ENCODE data around the gene AGPAT1. TPM values are rescaled to one million over a fixed set of nuclear protein-coding genes. Genes with fewer than 3 reads are reported as not detected.

AGPAT1 gene
- total and polyA plus RNA-seq, 2 of the 13 experiments (the other 11 are each of a cell fraction or from before 2014, with no cell fraction given): 51.3 to 139 TPM

DNA sequence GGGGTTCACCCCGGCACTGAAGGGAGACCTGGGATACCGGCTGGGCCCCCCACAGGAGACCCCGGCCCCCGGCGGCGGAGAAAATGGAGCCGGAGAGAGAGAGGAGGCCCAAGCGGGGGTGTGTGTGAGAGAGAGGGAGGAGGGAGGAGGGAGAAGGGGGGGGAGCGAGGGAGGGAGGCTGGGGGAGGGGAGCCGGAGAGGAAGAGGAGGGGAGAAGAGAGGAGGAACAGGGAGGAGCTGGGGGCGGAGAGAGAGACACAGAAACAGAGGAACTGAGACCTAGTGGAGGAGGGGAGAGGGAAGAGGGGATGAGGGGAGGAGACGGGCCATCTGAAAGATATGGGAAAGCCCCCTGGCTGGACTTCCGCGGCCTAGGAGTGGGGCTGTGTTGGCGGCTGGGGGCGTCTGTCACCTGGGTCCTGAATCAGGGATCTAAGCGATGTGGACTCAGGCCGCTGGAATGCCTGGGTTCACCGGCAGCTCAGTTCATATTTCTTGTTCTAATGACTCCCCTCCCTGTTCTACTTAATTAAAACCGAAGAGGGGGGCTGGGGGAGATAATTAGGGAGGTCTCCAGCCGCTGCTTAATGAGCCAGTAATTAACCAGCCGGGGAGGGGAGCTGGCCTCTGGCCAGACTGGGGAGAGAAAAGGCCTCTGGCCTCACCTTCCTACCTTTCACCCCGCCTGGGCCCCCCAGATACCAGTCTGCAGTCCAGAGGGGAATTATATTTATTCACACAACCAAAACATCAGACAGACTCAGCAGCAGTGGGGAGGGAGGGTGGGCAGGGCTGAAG is 14.4 kb upstream of the AGPAT1 start, which contains the start of gene PBX2 (continued):
- TF ChIP-seq, protein P1, sequence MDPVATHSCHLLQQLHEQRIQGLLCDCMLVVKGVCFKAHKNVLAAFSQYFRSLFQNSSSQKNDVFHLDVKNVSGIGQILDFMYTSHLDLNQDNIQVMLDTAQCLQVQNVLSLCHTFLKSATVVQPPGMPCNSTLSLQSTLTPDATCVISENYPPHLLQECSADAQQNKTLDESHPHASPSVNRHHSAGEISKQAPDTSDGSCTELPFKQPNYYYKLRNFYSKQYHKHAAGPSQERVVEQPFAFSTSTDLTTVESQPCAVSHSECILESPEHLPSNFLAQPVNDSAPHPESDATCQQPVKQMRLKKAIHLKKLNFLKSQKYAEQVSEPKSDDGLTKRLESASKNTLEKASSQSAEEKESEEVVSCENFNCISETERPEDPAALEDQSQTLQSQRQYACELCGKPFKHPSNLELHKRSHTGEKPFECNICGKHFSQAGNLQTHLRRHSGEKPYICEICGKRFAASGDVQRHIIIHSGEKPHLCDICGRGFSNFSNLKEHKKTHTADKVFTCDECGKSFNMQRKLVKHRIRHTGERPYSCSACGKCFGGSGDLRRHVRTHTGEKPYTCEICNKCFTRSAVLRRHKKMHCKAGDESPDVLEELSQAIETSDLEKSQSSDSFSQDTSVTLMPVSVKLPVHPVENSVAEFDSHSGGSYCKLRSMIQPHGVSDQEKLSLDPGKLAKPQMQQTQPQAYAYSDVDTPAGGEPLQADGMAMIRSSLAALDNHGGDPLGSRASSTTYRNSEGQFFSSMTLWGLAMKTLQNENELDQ (CRISPR knock-in tag; IDR thresholded peaks at IDR 0.05; ENCODE audit: borderline replicate concordance): no peak
- TF ChIP-seq ERF (CRISPR knock-in tag; IDR thresholded peaks at IDR 0.05) (peak; percentile 36; the same call in 1 of the 2 replicates), HES4 (CRISPR knock-in tag; IDR thresholded peaks at IDR 0.05; ENCODE audit: borderline replicate concordance) (no peak; the same call in 1 of the 2 replicates), HMG20A (CRISPR knock-in tag; IDR thresholded peaks at IDR 0.05; ENCODE audit: borderline replicate concordance) (no peak), BRD4 (CRISPR knock-in tag; IDR thresholded peaks at IDR 0.05) (0 out of 2 replicates have a peak, but pooled peaks have one; percentile 45), ZFP36L2 (CRISPR knock-in tag; IDR thresholded peaks at IDR 0.05) (no peak), FOXA3 (CRISPR knock-in tag; IDR thresholded peaks at IDR 0.05) (no peak), TGIF2 (CRISPR knock-in tag; IDR thresholded peaks at IDR 0.05) (no peak), HMGA1 (CRISPR knock-in tag; conservative IDR thresholded peaks at IDR 0.05) (no peak), BORCS8-MEF2B (CRISPR knock-in tag; IDR thresholded peaks at IDR 0.05) (0 out of 2 replicates have a peak, but pooled peaks have one; percentile 11), SMAD9 (CRISPR knock-in tag; IDR thresholded peaks at IDR 0.05) (0 out of 2 replicates have a peak, but pooled peaks have one; percentile 11)
- TF ChIP-seq, protein P2, sequence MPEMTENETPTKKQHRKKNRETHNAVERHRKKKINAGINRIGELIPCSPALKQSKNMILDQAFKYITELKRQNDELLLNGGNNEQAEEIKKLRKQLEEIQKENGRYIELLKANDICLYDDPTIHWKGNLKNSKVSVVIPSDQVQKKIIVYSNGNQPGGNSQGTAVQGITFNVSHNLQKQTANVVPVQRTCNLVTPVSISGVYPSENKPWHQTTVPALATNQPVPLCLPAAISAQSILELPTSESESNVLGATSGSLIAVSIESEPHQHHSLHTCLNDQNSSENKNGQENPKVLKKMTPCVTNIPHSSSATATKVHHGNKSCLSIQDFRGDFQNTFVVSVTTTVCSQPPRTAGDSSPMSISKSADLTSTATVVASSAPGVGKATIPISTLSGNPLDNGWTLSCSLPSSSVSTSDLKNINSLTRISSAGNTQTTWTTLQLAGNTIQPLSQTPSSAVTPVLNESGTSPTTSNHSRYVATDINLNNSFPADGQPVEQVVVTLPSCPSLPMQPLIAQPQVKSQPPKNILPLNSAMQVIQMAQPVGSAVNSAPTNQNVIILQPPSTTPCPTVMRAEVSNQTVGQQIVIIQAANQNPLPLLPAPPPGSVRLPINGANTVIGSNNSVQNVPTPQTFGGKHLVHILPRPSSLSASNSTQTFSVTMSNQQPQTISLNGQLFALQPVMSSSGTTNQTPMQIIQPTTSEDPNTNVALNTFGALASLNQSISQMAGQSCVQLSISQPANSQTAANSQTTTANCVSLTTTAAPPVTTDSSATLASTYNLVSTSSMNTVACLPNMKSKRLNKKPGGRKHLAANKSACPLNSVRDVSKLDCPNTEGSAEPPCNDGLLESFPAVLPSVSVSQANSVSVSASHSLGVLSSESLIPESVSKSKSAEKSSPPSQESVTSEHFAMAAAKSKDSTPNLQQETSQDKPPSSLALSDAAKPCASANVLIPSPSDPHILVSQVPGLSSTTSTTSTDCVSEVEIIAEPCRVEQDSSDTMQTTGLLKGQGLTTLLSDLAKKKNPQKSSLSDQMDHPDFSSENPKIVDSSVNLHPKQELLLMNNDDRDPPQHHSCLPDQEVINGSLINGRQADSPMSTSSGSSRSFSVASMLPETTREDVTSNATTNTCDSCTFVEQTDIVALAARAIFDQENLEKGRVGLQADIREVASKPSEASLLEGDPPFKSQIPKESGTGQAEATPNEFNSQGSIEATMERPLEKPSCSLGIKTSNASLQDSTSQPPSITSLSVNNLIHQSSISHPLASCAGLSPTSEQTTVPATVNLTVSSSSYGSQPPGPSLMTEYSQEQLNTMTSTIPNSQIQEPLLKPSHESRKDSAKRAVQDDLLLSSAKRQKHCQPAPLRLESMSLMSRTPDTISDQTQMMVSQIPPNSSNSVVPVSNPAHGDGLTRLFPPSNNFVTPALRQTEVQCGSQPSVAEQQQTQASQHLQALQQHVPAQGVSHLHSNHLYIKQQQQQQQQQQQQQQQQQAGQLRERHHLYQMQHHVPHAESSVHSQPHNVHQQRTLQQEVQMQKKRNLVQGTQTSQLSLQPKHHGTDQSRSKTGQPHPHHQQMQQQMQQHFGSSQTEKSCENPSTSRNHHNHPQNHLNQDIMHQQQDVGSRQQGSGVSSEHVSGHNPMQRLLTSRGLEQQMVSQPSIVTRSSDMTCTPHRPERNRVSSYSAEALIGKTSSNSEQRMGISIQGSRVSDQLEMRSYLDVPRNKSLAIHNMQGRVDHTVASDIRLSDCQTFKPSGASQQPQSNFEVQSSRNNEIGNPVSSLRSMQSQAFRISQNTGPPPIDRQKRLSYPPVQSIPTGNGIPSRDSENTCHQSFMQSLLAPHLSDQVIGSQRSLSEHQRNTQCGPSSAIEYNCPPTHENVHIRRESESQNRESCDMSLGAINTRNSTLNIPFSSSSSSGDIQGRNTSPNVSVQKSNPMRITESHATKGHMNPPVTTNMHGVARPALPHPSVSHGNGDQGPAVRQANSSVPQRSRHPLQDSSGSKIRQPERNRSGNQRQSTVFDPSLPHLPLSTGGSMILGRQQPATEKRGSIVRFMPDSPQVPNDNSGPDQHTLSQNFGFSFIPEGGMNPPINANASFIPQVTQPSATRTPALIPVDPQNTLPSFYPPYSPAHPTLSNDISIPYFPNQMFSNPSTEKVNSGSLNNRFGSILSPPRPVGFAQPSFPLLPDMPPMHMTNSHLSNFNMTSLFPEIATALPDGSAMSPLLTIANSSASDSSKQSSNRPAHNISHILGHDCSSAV (CRISPR knock-in tag; IDR thresholded peaks at IDR 0.05; ENCODE audit: borderline replicate concordance): no peak
- TF ChIP-seq, protein P3, sequence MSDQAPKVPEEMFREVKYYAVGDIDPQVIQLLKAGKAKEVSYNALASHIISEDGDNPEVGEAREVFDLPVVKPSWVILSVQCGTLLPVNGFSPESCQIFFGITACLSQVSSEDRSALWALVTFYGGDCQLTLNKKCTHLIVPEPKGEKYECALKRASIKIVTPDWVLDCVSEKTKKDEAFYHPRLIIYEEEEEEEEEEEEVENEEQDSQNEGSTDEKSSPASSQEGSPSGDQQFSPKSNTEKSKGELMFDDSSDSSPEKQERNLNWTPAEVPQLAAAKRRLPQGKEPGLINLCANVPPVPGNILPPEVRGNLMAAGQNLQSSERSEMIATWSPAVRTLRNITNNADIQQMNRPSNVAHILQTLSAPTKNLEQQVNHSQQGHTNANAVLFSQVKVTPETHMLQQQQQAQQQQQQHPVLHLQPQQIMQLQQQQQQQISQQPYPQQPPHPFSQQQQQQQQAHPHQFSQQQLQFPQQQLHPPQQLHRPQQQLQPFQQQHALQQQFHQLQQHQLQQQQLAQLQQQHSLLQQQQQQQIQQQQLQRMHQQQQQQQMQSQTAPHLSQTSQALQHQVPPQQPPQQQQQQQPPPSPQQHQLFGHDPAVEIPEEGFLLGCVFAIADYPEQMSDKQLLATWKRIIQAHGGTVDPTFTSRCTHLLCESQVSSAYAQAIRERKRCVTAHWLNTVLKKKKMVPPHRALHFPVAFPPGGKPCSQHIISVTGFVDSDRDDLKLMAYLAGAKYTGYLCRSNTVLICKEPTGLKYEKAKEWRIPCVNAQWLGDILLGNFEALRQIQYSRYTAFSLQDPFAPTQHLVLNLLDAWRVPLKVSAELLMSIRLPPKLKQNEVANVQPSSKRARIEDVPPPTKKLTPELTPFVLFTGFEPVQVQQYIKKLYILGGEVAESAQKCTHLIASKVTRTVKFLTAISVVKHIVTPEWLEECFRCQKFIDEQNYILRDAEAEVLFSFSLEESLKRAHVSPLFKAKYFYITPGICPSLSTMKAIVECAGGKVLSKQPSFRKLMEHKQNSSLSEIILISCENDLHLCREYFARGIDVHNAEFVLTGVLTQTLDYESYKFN (CRISPR knock-in tag; conservative IDR thresholded peaks at IDR 0.05): peak; percentile 66
